Measurements from ENCODE around the gene TERT.
A peak's percentile ranks its signal among the peaks of the same experiment; 100 is the strongest.

Gene TERT

GRCh38 chr5:1311439-1312055 is 16.7 kb upstream of the TERT start:
- peak in 1 of 2 donors; percentile 51 for DNase-seq
- intact Hi-C loops (cut with DNase I; ENCODE audit: low total_unique reads), result no loop called here

GRCh38 chr5:1310118-1310517 is 15.2 kb upstream of the TERT start:
- no peaks in the 10 kb centered on the region for H3K36me3 ChIP-seq
- DNase-seq, result no peak
- TF ChIP-seq CTCF (IDR thresholded peaks at IDR 0.05), result no peak
- H3K9me3 ChIP-seq, result no peaks in the 10 kb centered on the region
- H3K27ac ChIP-seq, result no peak overlapping the region
- H3K27me3 ChIP-seq, result peaks cover 0 to 27% of the 10 kb centered on the region in 2 donors
- no peaks in the 10 kb centered on the region for H3K4me1 ChIP-seq
- intact Hi-C loops (cut with DNase I; ENCODE audit: low total_unique reads), result no loop called here
- H3K4me3 ChIP-seq, result no peak overlapping the region

More at GRCh38 chr5:1311439-1312055, 16.7 kb upstream of the TERT start:
- Histone ChIP-seq H3K9me3 (no peaks in the 10 kb centered on the region), H3K4me1 (peaks cover 0 to 7% (median 2%) of the 10 kb centered on the region in 4 donors), H3K27me3 (peaks cover 0 to 27% of the 10 kb centered on the region in 2 donors), H3K27ac (no peak overlapping the region), H3K4me3 (no peak overlapping the region), H3K36me3 (no peaks in the 10 kb centered on the region)
- TF ChIP-seq CTCF (IDR thresholded peaks at IDR 0.05), result no peak

- no peak for TF ChIP-seq CTCF (IDR thresholded peaks at IDR 0.05)
- H3K4me3 ChIP-seq, result no peak overlapping the region
- H3K36me3 ChIP-seq, result no peaks in the 10 kb centered on the region
- no peaks in the 10 kb centered on the region for H3K9me3 ChIP-seq
- no peak for DNase-seq
- no peak overlapping the region for H3K27ac ChIP-seq
- peaks cover 0 to 4% of the 10 kb centered on the region in 2 donors for H3K27me3 ChIP-seq
- no peaks in the 10 kb centered on the region for H3K4me1 ChIP-seq
- intact Hi-C loops (cut with DNase I; ENCODE audit: low total_unique reads), result no loop called here
These were observed 9.2 kb upstream of the TERT start for GRCh38 chr5:1304033-1304432.

- peaks cover 0 to 8% of the 10 kb centered on the region in 2 donors for H3K27me3 ChIP-seq
- H3K4me3 ChIP-seq, result no peak overlapping the region
- no peaks in the 10 kb centered on the region for H3K4me1 ChIP-seq
- DNase-seq, result no peak
- H3K9me3 ChIP-seq, result no peaks in the 10 kb centered on the region
- no peak for TF ChIP-seq CTCF (IDR thresholded peaks at IDR 0.05)
- H3K27ac ChIP-seq, result no peak overlapping the region
- intact Hi-C loops (cut with DNase I; ENCODE audit: low total_unique reads), result no loop called here
- H3K36me3 ChIP-seq, result no peaks in the 10 kb centered on the region
These were observed 7.4 kb upstream of the TERT start for GRCh38 chr5:1302258-1302657.

GRCh38 chr5:1300581-1301083 is 5.8 kb upstream of the TERT start:
- H3K36me3 ChIP-seq, result no peaks in the 10 kb centered on the region
- TF ChIP-seq CTCF (IDR thresholded peaks at IDR 0.05), result no peak
- no peak overlapping the region for H3K4me3 ChIP-seq
- H3K27ac ChIP-seq, result no peak overlapping the region
- H3K9me3 ChIP-seq, result no peaks in the 10 kb centered on the region
- H3K27me3 ChIP-seq, result peaks cover 0 to 19% of the 10 kb centered on the region in 2 donors
- DNase-seq, result peak in 1 of 2 donors; percentile 53
- intact Hi-C loops (cut with DNase I; ENCODE audit: low total_unique reads), result no loop called here
- H3K4me1 ChIP-seq, result no peaks in the 10 kb centered on the region
